ENCODE data around the gene B2M. TPM values are rescaled to one million over a fixed set of nuclear protein-coding genes. Genes with fewer than 3 reads are reported as not detected.

The B2M gene
- total and polyA plus RNA-seq, 10 of the 15 experiments (the other 5 are each of a cell fraction or from before 2014, with no cell fraction given) = 2,901 to 22,794 (median 8,374) TPM

GRCh38 chr15:44694416-44694815 is 16.9 kb upstream of the B2M start:
- Histone ChIP-seq H3K27ac (ENCODE audit: control insufficient read depth, insufficient read depth) (no peak overlapping the region), H3K79me2 (ENCODE audit: control insufficient read depth, insufficient read depth, low read length) (no peaks in the 10 kb centered on the region), H4K20me1 (ENCODE audit: control insufficient read depth, insufficient read depth) (no peaks in the 10 kb centered on the region), H3K4me3 (no peak overlapping the region), H3K27me3 (replicated peaks in 1 of 2; ENCODE audit: control insufficient read depth in 2 of 2, insufficient read depth in 2 of 2, low read length in 1 of 2) (no peaks in the 10 kb centered on the region; a peak in 1 of 4 replicates), H3K9ac (ENCODE audit: control insufficient read depth, insufficient read depth, low read length) (no peak overlapping the region), H3K9me3 (replicated peaks; ENCODE audit: control insufficient read depth, insufficient read depth, low read length) (no peaks in the 10 kb centered on the region), H3K36me3 (ENCODE audit: control insufficient read depth in 2 of 2, insufficient read depth in 2 of 2, low read length in 1 of 2) (no peaks in the 10 kb centered on the region), H3K4me1 (ENCODE audit: control insufficient read depth, insufficient read depth, low read length) (no peaks in the 10 kb centered on the region), H3K4me2 (ENCODE audit: control insufficient read depth, insufficient read depth) (no peak overlapping the region), H2AFZ (ENCODE audit: control insufficient read depth, low read depth, low read length) (no peak overlapping the region)
- ChIA-PET POLR2A (interaction anchor here (1.5 to 1.8 kb wide), 2 partner anchors 28 to 42 kb away, joined by 4 to 5 read pairs; partner anchors contain the start of gene TRIM69), RAD21 (ENCODE audit: unreplicated experiment) (no interaction called here), SMC1A (ENCODE audit: uncharacterized antibody, unreplicated experiment) (interaction anchor here (1.4 kb wide), 1 partner anchor 17 kb away, joined by 5 read pairs; the partner anchor contains the start of genes B2M and PATL2), CTCF (no interaction called here)
- no TSS peak for BruUV-seq (replicated peaks)
- no peak for FAIRE-seq
- intact Hi-C loops (cut with micrococcal nuclease; ENCODE audit: unreplicated experiment) (no loop called here), in situ Hi-C loops (cut with MboI) (no loop called here)
- ATAC-seq = no peak
- WGBS (ENCODE audit: insufficient coverage, insufficient replicate concordance, low lambda C conversion rate, missing lambda C conversion rate) = 80% methylated on average over 4 of the region's 4 CpGs
- no peak for TF ChIP-seq GATAD2B (conservative IDR thresholded peaks at IDR 0.05; ENCODE audit: low read depth)
- TF ChIP-seq SP1 (IDR thresholded peaks at IDR 0.05; ENCODE audit: low read depth, low read length) = no peak
- no peak for TF ChIP-seq PML (IDR thresholded peaks at IDR 0.05; ENCODE audit: low read length)
- TF ChIP-seq TCF7 (IDR thresholded peaks at IDR 0.05; ENCODE audit: borderline replicate concordance) = no peak
- no peak for TF ChIP-seq HSF1 (IDR thresholded peaks at IDR 0.05; ENCODE audit: low read depth, low read length)
- TF ChIP-seq LARP7 (IDR thresholded peaks at IDR 0.05) = no peak
- no peak for TF ChIP-seq CREM (IDR thresholded peaks at IDR 0.05; ENCODE audit: low read depth)
- TF ChIP-seq USF2 (IDR thresholded peaks at IDR 0.05; ENCODE audit: borderline replicate concordance, low read depth, low read length) = no peak
- no peak for TF ChIP-seq PBX3 (IDR thresholded peaks at IDR 0.05; ENCODE audit: insufficient replicate concordance, low read depth, low read length)
- no peak for TF ChIP-seq ZNF384 (IDR thresholded peaks at IDR 0.05; ENCODE audit: borderline replicate concordance, low read depth, low read length)
- TF ChIP-seq MTA2 (IDR thresholded peaks at IDR 0.05; ENCODE audit: low read depth) = no peak
- no peak for TF ChIP-seq ATF2 (IDR thresholded peaks at IDR 0.05; ENCODE audit: low read length)
- no peak for TF ChIP-seq HDGF (IDR thresholded peaks at IDR 0.05)
- TF ChIP-seq NR2C2 (IDR thresholded peaks at IDR 0.05; ENCODE audit: borderline replicate concordance, control insufficient read depth, insufficient read length, low read depth) = no peak
- no peak for TF ChIP-seq POLR2A (IDR thresholded peaks at IDR 0.05; ENCODE audit: low read depth, low read length)
- DNase-seq (ENCODE audit: low read depth, low spot score) = no peak
